NCI-H69 (cell line): Measurements from ENCODE around the gene NBAS.

Experiments
- DNase-seq: peaks from one replicate; lab custom pipeline; 2025; lab: John Stamatoyannopoulos, UW

NBAS gene

GRCh38 chr2:15127876-15128275 lies 433.3 kb downstream of the NBAS start:
- DNase-seq: peak; percentile 28

- DNase-seq: peak; percentile 9
Observed at GRCh38 chr2:15127301-15127700, 433.8 kb downstream of the NBAS start.

GRCh38 chr2:15126373-15126772 lies 434.8 kb downstream of the NBAS start:
- DNase-seq: no peak

DNA sequence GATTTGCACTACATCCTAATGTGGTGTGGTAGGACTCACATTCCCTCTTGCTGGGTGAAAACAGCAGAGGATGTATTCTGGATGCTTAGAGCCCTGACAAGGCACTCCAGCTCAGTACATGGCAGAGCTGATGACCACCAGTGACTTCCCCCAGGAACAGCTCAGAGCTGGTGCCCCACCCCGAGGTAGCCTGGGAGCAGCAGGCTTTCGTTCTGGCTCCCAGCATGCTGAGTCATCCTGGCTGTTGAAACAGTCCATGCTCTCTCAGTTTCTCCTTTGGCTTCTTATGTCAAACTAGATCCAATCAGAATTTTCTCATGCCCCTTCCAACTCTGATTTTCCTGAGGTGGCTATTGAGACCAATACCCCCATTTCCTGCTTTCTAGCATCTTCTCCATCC lies 438.2 kb downstream of the NBAS start:
- DNase-seq: no peak

- peak; percentile 16 for DNase-seq
Observed at GRCh38 chr2:15120631-15121030, 440.5 kb downstream of the NBAS start.

DNA sequence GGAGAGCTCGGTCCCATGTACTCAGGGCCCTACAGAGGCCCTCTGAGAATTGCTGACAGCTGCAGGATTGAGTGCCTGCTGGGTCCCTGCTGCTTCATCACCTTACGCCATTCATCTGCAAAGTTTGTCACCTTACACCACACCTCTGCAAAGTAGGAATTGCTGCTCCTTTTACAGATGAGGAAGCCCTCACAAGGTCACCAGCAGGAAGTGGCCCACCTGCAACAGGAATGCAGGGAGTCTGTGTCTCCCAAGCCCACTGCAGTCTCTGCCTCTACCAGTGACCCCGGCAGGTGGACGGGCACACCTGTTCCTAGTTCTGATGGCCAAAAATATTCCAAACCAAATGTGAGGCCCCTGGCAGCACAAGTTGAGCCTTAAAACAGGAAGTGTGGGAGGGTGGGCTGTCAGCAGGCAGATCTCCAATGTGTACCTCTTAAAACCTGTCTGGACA lies 441.4 kb downstream of the NBAS start:
- peak; percentile 20 for DNase-seq

- no peak for DNase-seq
Observed at GRCh38 chr2:15117409-15118050, 443.6 kb downstream of the NBAS start.
